Stimulated activated CD4-positive, alpha-beta T cell treated with anti-CD3 and anti-CD28 coated beads, Interleukin-15, amount 100 ng/mL, for 48 hours (primary cell): ENCODE measurements around the gene TADA2A.
"Not testable (repeated sequence)": the region's sequence is repeated elsewhere in the genome, so short reads cannot be mapped to it uniquely, and the experiment has no call there.

Experiments
- DNase-seq, 2 donors: peaks; one replicate each; pipeline ENCODE4 v3.0.0-alpha.2; 2020; ENCODE audit warnings: low read depth in 2 of 2

TADA2A gene

GRCh38 chr17:37490638-37491614 is 84.2 kb downstream of the TADA2A start:
- DNase-seq, result no peak

- DNase-seq, result no peak
These were observed 85.5 kb downstream of the TADA2A start for GRCh38 chr17:37492167-37492566.

- no peak for DNase-seq
These were observed 86.8 kb downstream of the TADA2A start for GRCh38 chr17:37493249-37494027.

- no peak for DNase-seq
These were observed 87.7 kb downstream of the TADA2A start for GRCh38 chr17:37494401-37494831.

GRCh38 chr17:37494971-37495370 is 88.3 kb downstream of the TADA2A start:
- DNase-seq, result no peak

GRCh38 chr17:37500378-37500777 is 93.7 kb downstream of the TADA2A start:
- DNase-seq, result no peak

GRCh38 chr17:37502009-37502936 is 95.6 kb downstream of the TADA2A start:
- no peak for DNase-seq

GRCh38 chr17:37503148-37503547 is 96.5 kb downstream of the TADA2A start:
- DNase-seq, result no peak

- DNase-seq, result no peak
These were observed 98.6 kb downstream of the TADA2A start for GRCh38 chr17:37505333-37505732.

GRCh38 chr17:37506678-37507077 is 100.0 kb downstream of the TADA2A start:
- no peak for DNase-seq

GRCh38 chr17:37507111-37507510 is 100.4 kb downstream of the TADA2A start:
- no peak for DNase-seq

GRCh38 chr17:37510056-37510455 is 103.4 kb downstream of the TADA2A start:
- DNase-seq, result no peak

GRCh38 chr17:37511642-37512041 is 105.0 kb downstream of the TADA2A start:
- not testable (repeated sequence) for DNase-seq

GRCh38 chr17:37512442-37513068 is 105.9 kb downstream of the TADA2A start:
- DNase-seq, result no peak

GRCh38 chr17:37513711-37514110 is 107.0 kb downstream of the TADA2A start:
- DNase-seq, result no peak

- DNase-seq, result no peak
These were observed 109.5 kb downstream of the TADA2A start for GRCh38 chr17:37516127-37516571.

GRCh38 chr17:37517881-37518280 is 111.2 kb downstream of the TADA2A start:
- no peak for DNase-seq

GRCh38 chr17:37518826-37519225 is 112.1 kb downstream of the TADA2A start:
- no peak for DNase-seq

- DNase-seq, result no peak
These were observed 112.7 kb downstream of the TADA2A start for GRCh38 chr17:37519251-37519985.

- no peak for DNase-seq
These were observed 113.5 kb downstream of the TADA2A start for GRCh38 chr17:37520174-37520573.
